Activated naive CD4-positive, alpha-beta T cell treated with anti-CD3 and anti-CD28 coated beads for 36 hours (primary cell): Measurements from ENCODE around the gene TAL1. TPM values are rescaled to one million over a fixed set of nuclear protein-coding genes. Genes with fewer than 3 reads are reported as not detected.

ENCODE experiments used
- total RNA-seq, 2 experiments: library from RNA; stranded (reverse); gene quantifications; one replicate each; pipeline ENCODE4 v1.2.3, GENCODE V29; 2021

TAL1 gene
- total RNA-seq, 2 experiments from 2014 or later = not detected

Other genes starting within 250 kb of the TAL1 start
- not detected for gene CYP4X1, start 208.6 kb downstream of the TAL1 start, total RNA-seq
- gene CYP4Z1, start 165.0 kb downstream of the TAL1 start, total RNA-seq = not detected
- gene CYP4A22, start 94.8 kb downstream of the TAL1 start, total RNA-seq = not detected
- not detected for gene PDZK1IP1, start 42.2 kb downstream of the TAL1 start, total RNA-seq
- 10 to 100 TPM; 41.4 to 43.5 TPM for gene STIL, start 81.9 kb upstream of the TAL1 start, total RNA-seq
- gene CMPK1, start 101.6 kb upstream of the TAL1 start, total RNA-seq = 100 to 1,000 TPM; 104 to 105 TPM
- gene FOXE3, start 184.1 kb upstream of the TAL1 start, total RNA-seq = not detected
- under 1 TPM; 0.12 to 0.19 TPM for gene FOXD2, start 205.8 kb upstream of the TAL1 start, total RNA-seq